Mesothelial cell of epicardium (in vitro differentiated cells): Measurements from ENCODE around the gene ALDH3A2. TPM values are rescaled to one million over a fixed set of nuclear protein-coding genes. Genes with fewer than 3 reads are reported as not detected.

Experiments used
- DNase-seq, 2 experiments: peaks; one replicate each; pipeline ENCODE4 v3.0.0; 2021; ENCODE audit warnings: low spot score in 2 of 2; ENCODE audit not compliant: unreplicated experiment in 2 of 2
- H3K27ac Mint-ChIP-seq: 2 replicates; pipeline ENCODE4 v1.8.0; 2021; ENCODE audit warnings: mixed read lengths
- H3K27me3 Mint-ChIP-seq: 2 replicates; pipeline ENCODE4 v1.8.0; 2021; ENCODE audit warnings: low read depth, mixed read lengths
- H3K36me3 Mint-ChIP-seq: 2 replicates; pipeline ENCODE4 v1.8.0; 2021; ENCODE audit warnings: mixed read lengths
- H3K4me1 Mint-ChIP-seq: 2 replicates; pipeline ENCODE4 v1.8.0; 2021; ENCODE audit warnings: mixed read lengths
- H3K4me3 Mint-ChIP-seq: 2 replicates; pipeline ENCODE4 v1.8.0; 2021; ENCODE audit warnings: mild to moderate bottlenecking, moderate library complexity, mixed read lengths
- H3K9me3 Mint-ChIP-seq: 2 replicates; pipeline ENCODE4 v1.8.0; 2021; ENCODE audit warnings: mixed read lengths
- total RNA-seq: library from RNA; stranded (reverse); gene quantifications from 3 replicates; pipeline ENCODE4 v1.2.1, GENCODE V29; 2021
- TF ChIP-seq, protein P1 (sequence below): fragments of 200-600 bp; sonication (generic); IDR thresholded peaks from one replicate; pipeline ENCODE4 v1.5.0; 2021; ENCODE audit warnings: antibody characterized with exemption; ENCODE audit not compliant: unreplicated experiment

The ALDH3A2 gene
- total RNA-seq, 1 donor from 2014 or later = 78.4 TPM

DNA sequence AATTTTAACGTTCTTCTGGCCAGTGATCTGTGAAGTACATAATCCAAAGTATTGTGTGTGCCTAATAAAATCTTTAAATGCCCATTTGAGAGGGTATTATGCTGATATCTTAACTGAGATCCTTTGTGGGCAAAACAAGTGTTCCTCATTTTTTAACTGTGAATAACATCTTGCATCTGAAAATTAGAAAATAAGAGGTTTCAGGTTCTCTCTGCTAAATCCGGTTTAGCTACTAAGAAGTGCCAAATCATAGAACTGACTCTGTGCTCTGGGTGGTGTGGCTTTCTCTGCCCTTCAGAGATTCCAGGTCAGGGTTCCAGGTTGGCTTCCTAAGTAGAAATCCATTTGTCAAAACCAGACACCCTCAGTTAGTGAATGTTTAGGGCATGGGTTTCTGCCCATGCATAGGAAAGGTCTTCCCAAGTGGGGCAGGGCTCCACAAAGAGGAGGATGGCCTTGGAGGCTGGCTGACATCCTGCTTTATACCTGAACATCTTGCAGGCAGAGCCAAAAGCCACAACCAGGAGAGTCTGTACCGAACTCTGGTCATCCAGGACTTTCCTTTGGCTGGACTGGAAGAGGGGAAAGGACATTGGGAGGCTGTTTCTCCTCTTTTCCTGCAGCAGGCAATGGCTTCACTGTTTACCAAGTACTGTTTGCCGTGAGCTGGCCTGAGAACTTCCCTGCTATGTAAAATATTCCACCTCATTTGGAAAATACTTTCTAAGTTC, 8.5 kb downstream of the ALDH3A2 start:
- Mint-ChIP-seq H3K27ac (no peak overlapping the region), H3K9me3 (no peaks in the 10 kb centered on the region), H3K4me1 (peaks cover 4% of the 10 kb centered on the region), H3K27me3 (no peaks in the 10 kb centered on the region), H3K36me3 (peaks cover 58% of the 10 kb centered on the region), H3K4me3 (no peak overlapping the region)
- no peak for DNase-seq
- TF ChIP-seq, protein P1, sequence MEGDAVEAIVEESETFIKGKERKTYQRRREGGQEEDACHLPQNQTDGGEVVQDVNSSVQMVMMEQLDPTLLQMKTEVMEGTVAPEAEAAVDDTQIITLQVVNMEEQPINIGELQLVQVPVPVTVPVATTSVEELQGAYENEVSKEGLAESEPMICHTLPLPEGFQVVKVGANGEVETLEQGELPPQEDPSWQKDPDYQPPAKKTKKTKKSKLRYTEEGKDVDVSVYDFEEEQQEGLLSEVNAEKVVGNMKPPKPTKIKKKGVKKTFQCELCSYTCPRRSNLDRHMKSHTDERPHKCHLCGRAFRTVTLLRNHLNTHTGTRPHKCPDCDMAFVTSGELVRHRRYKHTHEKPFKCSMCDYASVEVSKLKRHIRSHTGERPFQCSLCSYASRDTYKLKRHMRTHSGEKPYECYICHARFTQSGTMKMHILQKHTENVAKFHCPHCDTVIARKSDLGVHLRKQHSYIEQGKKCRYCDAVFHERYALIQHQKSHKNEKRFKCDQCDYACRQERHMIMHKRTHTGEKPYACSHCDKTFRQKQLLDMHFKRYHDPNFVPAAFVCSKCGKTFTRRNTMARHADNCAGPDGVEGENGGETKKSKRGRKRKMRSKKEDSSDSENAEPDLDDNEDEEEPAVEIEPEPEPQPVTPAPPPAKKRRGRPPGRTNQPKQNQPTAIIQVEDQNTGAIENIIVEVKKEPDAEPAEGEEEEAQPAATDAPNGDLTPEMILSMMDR = no peak

DNA sequence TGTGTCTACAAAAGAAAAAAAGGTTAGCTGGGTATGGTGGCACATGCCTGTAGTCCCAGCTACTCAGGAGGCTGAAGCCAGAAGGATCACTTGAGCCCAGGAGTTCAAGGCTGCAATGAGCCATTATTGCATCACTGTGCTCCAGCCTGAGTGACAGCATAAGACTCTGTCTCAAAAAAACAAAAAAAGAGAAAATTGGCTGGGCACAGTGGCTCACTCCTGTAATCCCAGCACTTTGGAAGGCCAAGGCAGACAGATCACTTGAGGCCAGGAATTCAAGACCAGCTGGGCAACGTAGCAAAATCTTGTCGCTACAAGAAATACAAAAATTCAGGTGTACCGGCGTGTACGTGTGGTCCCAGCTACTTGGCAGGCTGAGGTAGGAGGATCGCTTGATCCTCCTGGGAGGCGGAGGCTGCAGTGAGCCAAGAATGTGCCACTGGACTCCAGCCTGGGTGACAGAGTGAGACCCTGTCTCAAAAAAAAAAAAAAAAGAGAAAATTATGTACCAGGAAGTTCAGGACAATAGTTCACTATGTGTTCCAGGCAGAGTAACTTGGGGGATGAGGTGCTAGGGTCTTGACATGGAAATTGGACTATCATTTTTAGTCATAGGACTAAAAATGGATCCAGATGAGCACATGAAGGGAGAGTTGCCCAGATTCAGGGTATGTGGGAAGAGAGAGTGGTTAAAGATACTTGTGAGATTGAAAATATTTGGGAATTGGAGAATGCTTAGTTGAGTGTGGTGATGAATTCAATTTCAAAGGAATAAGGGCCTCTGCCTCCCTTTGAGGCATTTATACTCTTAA, 11.0 kb downstream of the ALDH3A2 start:
- TF ChIP-seq, protein P1 = no peak
- H3K27ac Mint-ChIP-seq = peak overlapping the region; percentile 30
- no peak for DNase-seq
- peaks cover 3% of the 10 kb centered on the region for H3K4me1 Mint-ChIP-seq
- no peak overlapping the region for H3K4me3 Mint-ChIP-seq
- peaks cover 61% of the 10 kb centered on the region for H3K36me3 Mint-ChIP-seq
- no peaks in the 10 kb centered on the region for H3K27me3 Mint-ChIP-seq
- no peaks in the 10 kb centered on the region for H3K9me3 Mint-ChIP-seq

DNA sequence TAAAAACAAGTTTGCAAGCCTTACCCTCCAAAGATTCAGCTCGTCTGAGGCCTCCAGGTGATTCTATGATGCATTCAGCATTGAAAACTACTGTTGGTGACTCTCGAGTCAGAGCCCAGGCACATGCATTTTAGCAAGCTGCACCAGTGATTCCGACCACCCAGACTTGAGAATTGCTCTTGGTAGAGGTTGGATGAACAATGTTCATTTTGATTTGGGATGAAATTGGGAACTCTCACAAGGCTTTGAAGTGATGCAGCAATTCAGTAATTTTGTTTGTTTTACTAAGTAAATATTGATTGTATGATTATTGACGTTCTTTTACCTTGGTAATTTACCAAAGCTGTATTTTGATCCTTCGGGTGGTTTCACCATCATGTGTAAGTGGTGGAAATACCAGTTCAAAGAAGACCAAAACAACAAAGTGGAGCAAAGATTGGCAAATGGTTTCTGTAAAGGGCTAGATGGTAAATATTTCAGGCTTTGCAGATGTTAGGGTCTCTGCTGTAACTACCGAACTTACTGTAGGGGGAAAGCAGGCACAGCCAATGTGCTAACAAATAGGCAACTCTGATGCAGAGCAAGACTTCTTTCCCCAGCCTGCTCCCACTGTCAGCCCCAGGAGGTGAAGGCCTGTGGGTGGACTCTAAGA, 11.8 kb downstream of the ALDH3A2 start:
- no peak overlapping the region for H3K27ac Mint-ChIP-seq
- H3K9me3 Mint-ChIP-seq = no peaks in the 10 kb centered on the region
- H3K27me3 Mint-ChIP-seq = no peaks in the 10 kb centered on the region
- H3K4me3 Mint-ChIP-seq = no peak overlapping the region
- H3K36me3 Mint-ChIP-seq = peaks cover 58% of the 10 kb centered on the region
- TF ChIP-seq, protein P1 = no peak
- peaks cover 3% of the 10 kb centered on the region for H3K4me1 Mint-ChIP-seq
- no peak for DNase-seq

DNA sequence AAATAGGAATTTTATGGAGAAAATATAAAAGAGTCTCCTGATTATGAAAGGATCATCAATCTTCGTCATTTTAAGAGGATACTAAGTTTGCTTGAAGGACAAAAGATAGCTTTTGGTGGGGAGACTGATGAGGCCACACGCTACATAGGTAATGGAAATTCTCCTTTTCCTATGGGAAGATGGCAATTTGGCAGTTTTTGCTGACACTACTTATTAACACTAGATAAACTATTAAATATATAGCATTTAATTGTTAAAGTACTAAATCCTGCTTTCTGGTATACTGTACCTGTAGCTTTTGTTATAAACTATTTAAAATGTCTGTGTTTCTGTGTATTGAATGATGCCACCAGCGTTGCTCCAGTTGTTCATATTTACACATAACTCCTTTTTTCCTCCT, 12.6 kb downstream of the ALDH3A2 start:
- Mint-ChIP-seq H3K4me1 (peaks cover 3% of the 10 kb centered on the region), H3K4me3 (no peak overlapping the region), H3K9me3 (no peaks in the 10 kb centered on the region), H3K27ac (no peak overlapping the region), H3K36me3 (peaks cover 57% of the 10 kb centered on the region), H3K27me3 (no peaks in the 10 kb centered on the region)
- TF ChIP-seq, protein P1 = no peak
- DNase-seq = no peak

DNA sequence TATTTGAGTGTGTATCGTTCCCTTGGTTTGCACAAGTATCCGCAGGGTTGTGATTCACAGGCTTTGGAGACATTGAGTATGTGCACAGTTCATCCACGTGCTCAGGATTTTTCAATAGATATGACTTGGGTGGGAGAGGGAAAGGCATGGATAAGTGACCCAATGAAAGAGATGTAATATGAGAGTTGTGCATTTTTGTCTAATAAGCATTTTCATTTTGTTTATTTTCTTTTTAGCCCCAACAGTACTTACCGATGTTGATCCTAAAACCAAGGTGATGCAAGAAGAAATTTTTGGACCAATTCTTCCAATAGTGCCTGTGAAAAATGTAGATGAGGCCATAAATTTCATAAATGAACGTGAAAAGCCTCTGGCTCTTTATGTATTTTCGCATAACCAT, 14.5 kb downstream of the ALDH3A2 start:
- Mint-ChIP-seq H3K36me3 (peaks cover 44% of the 10 kb centered on the region), H3K27me3 (no peaks in the 10 kb centered on the region), H3K4me3 (no peak overlapping the region), H3K27ac (no peak overlapping the region), H3K4me1 (peaks cover 3% of the 10 kb centered on the region), H3K9me3 (no peaks in the 10 kb centered on the region)
- DNase-seq = no peak
- TF ChIP-seq, protein P1 = no peak
